Activated T-helper 2 cell treated with anti-CD3 and anti-CD28 coated beads, Interferon-gamma antibody, Interleukin-2, Interleukin-4, amounts not matched to agents 10 μg/mL and 5 μg/mL and 100 μg/mL, durations not matched to agents 14 hours and 24 hours and 36 hours (primary cell): ENCODE results near the gene STX1A. TPM values are rescaled to one million over a fixed set of nuclear protein-coding genes. Genes with fewer than 3 reads are reported as not detected.

Experiments used
- DNase-seq: peaks from one replicate; pipeline ENCODE4 v3.0.0; 2021; ENCODE audit warnings: low spot score
- H3K27ac Mint-ChIP-seq: one replicate; pipeline ENCODE4 v1.8.0; 2021; ENCODE audit warnings: mixed read lengths
- H3K27me3 Mint-ChIP-seq: one replicate; pipeline ENCODE4 v1.8.0; 2021; ENCODE audit warnings: low read depth, mixed read lengths
- H3K36me3 Mint-ChIP-seq: one replicate; pipeline ENCODE4 v1.8.0; 2021; ENCODE audit warnings: low read depth, mixed read lengths
- H3K4me1 Mint-ChIP-seq: one replicate; pipeline ENCODE4 v1.8.0; 2021; ENCODE audit warnings: low read depth, mixed read lengths
- H3K4me3 Mint-ChIP-seq: one replicate; pipeline ENCODE4 v1.8.0; 2021; ENCODE audit warnings: low read depth, mild to moderate bottlenecking, moderate library complexity, mixed read lengths
- H3K9me3 Mint-ChIP-seq: one replicate; pipeline ENCODE4 v1.8.0; 2021; ENCODE audit warnings: mixed read lengths
- intact Hi-C: fragments of 100-400 bp; cut with micrococcal nuclease; formaldehyde crosslinking; loops from one replicate; pipeline ENCODE4 v1.15.1; 2023
- total RNA-seq: library from RNA; stranded (reverse); gene quantifications from 2 replicates; pipeline ENCODE4 v1.2.3, GENCODE V29; 2022

The STX1A gene
- total RNA-seq, 1 donor from 2014 or later: 17.2 TPM

GRCh38 chr7:73702226-73702625 lies 17.2 kb downstream of the STX1A start:
- H3K4me3 Mint-ChIP-seq: no peak overlapping the region
- H3K4me1 Mint-ChIP-seq: no peaks in the 10 kb centered on the region
- no peaks in the 10 kb centered on the region for H3K9me3 Mint-ChIP-seq
- H3K36me3 Mint-ChIP-seq: peaks cover 34% of the 10 kb centered on the region
- DNase-seq: no peak
- no peaks in the 10 kb centered on the region for H3K27me3 Mint-ChIP-seq
- intact Hi-C loops: no loop called here
- no peak overlapping the region for H3K27ac Mint-ChIP-seq

GRCh38 chr7:73701357-73701995 lies 18.0 kb downstream of the STX1A start:
- Mint-ChIP-seq H3K4me3 (no peak overlapping the region), H3K36me3 (peaks cover 38% of the 10 kb centered on the region), H3K4me1 (no peaks in the 10 kb centered on the region), H3K27ac (no peak overlapping the region), H3K27me3 (no peaks in the 10 kb centered on the region), H3K9me3 (no peaks in the 10 kb centered on the region)
- no peak for DNase-seq
- intact Hi-C loops: no loop called here

GRCh38 chr7:73700581-73701134 lies 18.8 kb downstream of the STX1A start:
- intact Hi-C loops: no loop called here
- peaks cover 38% of the 10 kb centered on the region for H3K36me3 Mint-ChIP-seq

GRCh38 chr7:73700069-73700423 lies 19.4 kb downstream of the STX1A start:
- Mint-ChIP-seq H3K36me3 (peaks cover 38% of the 10 kb centered on the region), H3K27ac (no peak overlapping the region), H3K4me3 (no peak overlapping the region), H3K9me3 (no peaks in the 10 kb centered on the region), H3K27me3 (no peaks in the 10 kb centered on the region), H3K4me1 (no peaks in the 10 kb centered on the region)
- DNase-seq: no peak
- intact Hi-C loops: no loop called here

More at GRCh38 chr7:73700581-73701134, 18.8 kb downstream of the STX1A start:
- no peaks in the 10 kb centered on the region for H3K27me3 Mint-ChIP-seq
- H3K4me1 Mint-ChIP-seq: no peaks in the 10 kb centered on the region
- H3K4me3 Mint-ChIP-seq: no peak overlapping the region
- DNase-seq: no peak
- H3K27ac Mint-ChIP-seq: no peak overlapping the region
- H3K9me3 Mint-ChIP-seq: no peaks in the 10 kb centered on the region

- DNase-seq: no peak
- Mint-ChIP-seq H3K27me3 (no peaks in the 10 kb centered on the region), H3K4me1 (no peaks in the 10 kb centered on the region), H3K27ac (no peak overlapping the region), H3K4me3 (no peak overlapping the region), H3K9me3 (no peaks in the 10 kb centered on the region), H3K36me3 (peaks cover 42% of the 10 kb centered on the region)
- intact Hi-C loops: no loop called here
Observed at GRCh38 chr7:73699370-73700068, 19.9 kb downstream of the STX1A start.

- no peaks in the 10 kb centered on the region for H3K4me1 Mint-ChIP-seq
- peaks cover 47% of the 10 kb centered on the region for H3K36me3 Mint-ChIP-seq
- intact Hi-C loops: no loop called here
- no peak overlapping the region for H3K27ac Mint-ChIP-seq
- no peaks in the 10 kb centered on the region for H3K27me3 Mint-ChIP-seq
- H3K4me3 Mint-ChIP-seq: no peak overlapping the region
- no peaks in the 10 kb centered on the region for H3K9me3 Mint-ChIP-seq
- no peak for DNase-seq
Observed at GRCh38 chr7:73698410-73698809, 21.1 kb downstream of the STX1A start.

- no peak overlapping the region for H3K27ac Mint-ChIP-seq
- no peaks in the 10 kb centered on the region for H3K4me1 Mint-ChIP-seq
- H3K27me3 Mint-ChIP-seq: no peaks in the 10 kb centered on the region
- no peaks in the 10 kb centered on the region for H3K9me3 Mint-ChIP-seq
- no peak overlapping the region for H3K4me3 Mint-ChIP-seq
- peaks cover 48% of the 10 kb centered on the region for H3K36me3 Mint-ChIP-seq
- intact Hi-C loops: no loop called here
- DNase-seq: no peak
Observed at GRCh38 chr7:73696372-73696771, 23.1 kb downstream of the STX1A start.

- H3K36me3 Mint-ChIP-seq: peaks cover 66% of the 10 kb centered on the region
- H3K9me3 Mint-ChIP-seq: no peaks in the 10 kb centered on the region
- H3K4me3 Mint-ChIP-seq: no peak overlapping the region
Observed at GRCh38 chr7:73690646-73691045, 28.8 kb downstream of the STX1A start.

GRCh38 chr7:73688288-73688687 lies 31.2 kb downstream of the STX1A start:
- no peak overlapping the region for H3K4me3 Mint-ChIP-seq
- H3K27ac Mint-ChIP-seq: no peak overlapping the region
- no peaks in the 10 kb centered on the region for H3K27me3 Mint-ChIP-seq
- H3K9me3 Mint-ChIP-seq: no peaks in the 10 kb centered on the region
- H3K36me3 Mint-ChIP-seq: peaks cover 58% of the 10 kb centered on the region
- peaks cover 18% of the 10 kb centered on the region for H3K4me1 Mint-ChIP-seq
- intact Hi-C loops: no loop called here
- no peak for DNase-seq

More at GRCh38 chr7:73690646-73691045, 28.8 kb downstream of the STX1A start:
- intact Hi-C loops: no loop called here
- H3K4me1 Mint-ChIP-seq: peaks cover 15% of the 10 kb centered on the region
- no peak for DNase-seq
- no peaks in the 10 kb centered on the region for H3K27me3 Mint-ChIP-seq
- no peak overlapping the region for H3K27ac Mint-ChIP-seq

GRCh38 chr7:73685311-73685710 lies 34.2 kb downstream of the STX1A start:
- Mint-ChIP-seq H3K27me3 (no peaks in the 10 kb centered on the region), H3K4me1 (peaks cover 31% of the 10 kb centered on the region), H3K9me3 (no peaks in the 10 kb centered on the region), H3K27ac (no peak overlapping the region), H3K4me3 (peak overlapping the region; percentile 15), H3K36me3 (peaks cover 47% of the 10 kb centered on the region)
- DNase-seq: no peak
- intact Hi-C loops: no loop called here

- H3K27me3 Mint-ChIP-seq: no peaks in the 10 kb centered on the region
- H3K27ac Mint-ChIP-seq: peak overlapping the region; percentile 97
- no peaks in the 10 kb centered on the region for H3K9me3 Mint-ChIP-seq
- H3K36me3 Mint-ChIP-seq: peaks cover 44% of the 10 kb centered on the region
- intact Hi-C loops: loop anchor here (1.0 to 5.0 kb wide), 3 partner anchors 17 to 107 kb away; partner anchors contain the start of genes TBL2 and VPS37D
- DNase-seq: no peak
- H3K4me1 Mint-ChIP-seq: peaks cover 27% of the 10 kb centered on the region
- peak overlapping the region; percentile 97 for H3K4me3 Mint-ChIP-seq
Observed at GRCh38 chr7:73683788-73684693, 35.4 kb downstream of the STX1A start.

GRCh38 chr7:73683056-73683787 lies 36.2 kb downstream of the STX1A start, which contains the start of the genes BUD23 and DNAJC30:
Gene BUD23 (plus strand): TSS chr7:73683597. CDS start chr7:73683626, 29 bp downstream.
Gene DNAJC30 (minus strand): TSS chr7:73683453. CDS start chr7:73683423, 30 bp downstream.
- intact Hi-C loops: loop anchor here (1.0 to 5.0 kb wide), 3 partner anchors 16 to 106 kb away; partner anchors contain the start of genes TBL2 and VPS37D
- peaks cover 44% of the 10 kb centered on the region for H3K36me3 Mint-ChIP-seq
- H3K4me3 Mint-ChIP-seq: peak within 1 kb of the TSS; percentile 97
- H3K27me3 Mint-ChIP-seq: no peaks in the 10 kb centered on the region
- peak within 1 kb of the TSS; percentile 97 for H3K27ac Mint-ChIP-seq
- H3K9me3 Mint-ChIP-seq: no peaks in the 10 kb centered on the region
- DNase-seq: peak; percentile 88
- peaks cover 20% of the 10 kb centered on the region for H3K4me1 Mint-ChIP-seq
